IgD-negative memory B cell (primary cell): ENCODE measurements around the gene CDC42EP1. TPM values are rescaled to one million over a fixed set of nuclear protein-coding genes. Genes with fewer than 3 reads are reported as not detected.
"Not testable (repeated sequence)": the region's sequence is repeated elsewhere in the genome, so short reads cannot be mapped to it uniquely, and the experiment has no call there.

ENCODE experiments used
- H3K27ac Mint-ChIP-seq, 3 donors: one replicate each; pipeline ENCODE4 v1.8.0; 2020 to 2022; ENCODE audit warnings: mild to moderate bottlenecking in 3 of 3, mixed read lengths in 3 of 3, moderate library complexity in 1 of 3
- H3K27me3 Mint-ChIP-seq: one replicate; pipeline ENCODE4 v1.8.0; 2021; ENCODE audit warnings: mixed read lengths
- H3K36me3 Mint-ChIP-seq: one replicate; pipeline ENCODE4 v1.8.0; 2020; ENCODE audit warnings: mild to moderate bottlenecking, mixed read lengths
- H3K4me1 Mint-ChIP-seq, 3 donors: one replicate each; pipeline ENCODE4 v1.8.0; 2020 to 2022; ENCODE audit warnings: mixed read lengths in 3 of 3, mild to moderate bottlenecking in 1 of 3
- H3K4me3 Mint-ChIP-seq, 4 donors: one replicate each; pipeline ENCODE4 v1.8.0; 2020 to 2022; ENCODE audit warnings: mild to moderate bottlenecking in 4 of 4, mixed read lengths in 4 of 4, moderate library complexity in 3 of 4
- H3K9me3 Mint-ChIP-seq, 3 donors: one replicate each; pipeline ENCODE4 v1.8.0; 2020 to 2021; ENCODE audit warnings: mixed read lengths in 3 of 3, mild to moderate bottlenecking in 1 of 3
- polyA plus RNA-seq: library from polyadenylated mRNA; unstranded; fragments of 300-500 nt; fragmentation: Illumina TruSeq; gene quantifications from one replicate; pipeline ENCODE4 v1.2.3, GENCODE V29; 2021

CDC42EP1 gene
- polyA plus RNA-seq, 1 donor from 2014 or later = 0.19 TPM

DNA sequence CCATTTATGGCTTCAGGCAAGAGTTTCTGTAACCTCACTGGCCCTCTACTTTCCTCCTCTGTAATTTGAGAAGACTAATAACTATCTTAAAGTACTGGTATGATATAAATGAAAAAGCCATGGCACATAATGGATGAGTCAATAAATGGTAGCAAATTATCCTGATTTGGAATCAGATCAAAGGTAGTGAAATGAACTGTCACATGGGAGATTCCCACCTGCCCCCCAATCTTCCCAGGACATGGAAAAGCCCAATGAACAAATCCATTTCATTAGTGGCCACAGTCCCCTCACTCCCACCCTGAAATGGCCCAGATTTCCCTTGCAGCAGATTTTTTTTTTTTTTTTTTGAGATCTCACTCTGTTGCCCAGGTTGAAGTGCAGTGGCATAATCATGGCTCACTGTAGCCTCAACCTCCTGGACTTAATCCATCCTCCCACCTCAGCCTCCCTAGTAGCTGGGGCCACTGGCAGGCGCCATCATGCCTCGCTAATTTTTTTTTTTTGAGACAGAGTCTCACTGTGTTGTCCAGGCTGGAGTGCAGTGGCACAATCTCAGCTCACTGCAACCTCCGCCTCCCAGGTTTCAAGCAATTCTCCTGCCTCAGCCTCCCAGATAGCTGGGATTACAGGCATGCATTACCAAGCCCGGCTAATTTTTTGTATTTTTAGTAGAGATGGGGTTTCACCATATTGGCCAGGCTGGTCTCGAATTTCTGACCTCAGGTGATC is 42.4 kb downstream of the CDC42EP1 start:
- not testable (repeated sequence) for H3K9me3 Mint-ChIP-seq, H3K4me3 Mint-ChIP-seq, H3K36me3 Mint-ChIP-seq, H3K27ac Mint-ChIP-seq, H3K27me3 Mint-ChIP-seq
- peaks cover 4 to 10% (median 5%) of the 10 kb centered on the region in 3 donors for H3K4me1 Mint-ChIP-seq

DNA sequence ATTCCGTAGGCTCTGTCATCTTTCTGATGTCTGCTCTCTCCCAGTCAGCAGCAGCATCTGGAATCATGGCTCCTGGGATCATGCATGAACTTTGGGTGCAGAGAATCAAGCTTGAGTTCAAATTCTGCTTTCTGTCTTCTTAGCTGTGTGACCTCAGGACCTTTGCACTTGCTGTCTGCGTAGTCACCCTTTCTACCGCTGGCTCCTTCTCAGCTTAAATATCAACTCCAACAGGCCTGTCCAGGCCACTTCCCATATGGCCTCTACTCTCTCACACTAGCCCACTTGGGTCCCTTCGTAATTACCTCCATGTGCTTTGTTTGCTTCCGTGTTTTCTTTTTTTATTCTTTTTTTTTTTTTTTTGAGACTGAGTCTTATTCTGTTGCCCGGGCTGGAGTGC is 43.8 kb downstream of the CDC42EP1 start:
- H3K36me3 Mint-ChIP-seq = no peaks in the 10 kb centered on the region
- H3K9me3 Mint-ChIP-seq = no peaks in the 10 kb centered on the region
- peak overlapping the region in 1 of 4 donors; percentile 25 for H3K4me3 Mint-ChIP-seq
- no peak overlapping the region for H3K27ac Mint-ChIP-seq
- peaks cover 8 to 16% (median 11%) of the 10 kb centered on the region in 3 donors for H3K4me1 Mint-ChIP-seq
- peaks cover 7% of the 10 kb centered on the region for H3K27me3 Mint-ChIP-seq

- no peak overlapping the region for H3K27ac Mint-ChIP-seq
- peaks cover 12 to 23% (median 13%) of the 10 kb centered on the region in 3 donors for H3K4me1 Mint-ChIP-seq
- peaks cover 7% of the 10 kb centered on the region for H3K27me3 Mint-ChIP-seq
- no peaks in the 10 kb centered on the region for H3K9me3 Mint-ChIP-seq
- H3K4me3 Mint-ChIP-seq = no peak overlapping the region
- H3K36me3 Mint-ChIP-seq = no peaks in the 10 kb centered on the region
Measured at GRCh38 chr22:37604875-37605274, 44.6 kb downstream of the CDC42EP1 start.

DNA sequence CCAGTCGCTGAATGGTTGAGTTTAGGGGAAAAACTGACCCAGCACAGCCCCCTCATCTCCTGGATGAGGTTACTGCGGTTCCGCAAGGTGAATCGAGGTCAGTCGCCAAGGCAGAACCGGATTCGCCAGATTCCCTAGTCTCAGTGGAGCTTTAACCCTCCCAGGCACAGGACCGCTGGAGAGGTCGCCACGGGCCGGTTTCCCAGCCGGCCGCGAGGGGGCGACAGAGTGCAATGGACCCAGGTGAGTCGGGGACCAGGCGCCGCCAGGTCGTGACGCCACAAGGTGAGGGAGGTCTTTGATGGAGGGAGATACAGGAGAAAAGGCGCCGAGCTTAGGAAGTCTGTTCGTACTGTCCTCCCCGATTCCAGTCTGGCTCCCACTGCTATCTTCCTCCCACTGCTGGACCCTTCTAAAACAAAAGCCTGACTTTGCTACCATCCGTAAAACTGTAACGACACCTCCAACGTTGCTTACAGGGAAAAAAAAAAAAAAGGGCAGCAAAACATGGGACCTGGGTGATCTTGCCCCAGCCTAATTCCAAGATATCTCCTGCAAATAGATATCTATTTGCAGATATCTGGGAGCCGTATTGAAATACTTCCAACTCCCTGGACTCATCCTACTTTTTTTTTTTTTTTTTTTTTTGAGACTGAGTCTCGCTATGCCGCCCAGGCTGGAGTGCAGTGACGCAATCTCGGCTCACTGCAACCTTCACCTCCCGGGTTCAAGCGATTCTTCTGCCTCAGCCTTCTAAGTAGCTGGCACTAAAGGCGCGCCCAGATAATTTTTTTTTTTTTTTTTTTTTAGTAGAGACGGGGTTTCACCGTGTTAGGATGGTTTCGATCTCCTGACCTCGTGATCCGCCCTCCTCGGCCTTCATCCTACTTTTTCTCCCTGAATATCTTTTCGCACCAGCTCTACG is 47.0 kb downstream of the CDC42EP1 start:
- H3K36me3 Mint-ChIP-seq = no peaks in the 10 kb centered on the region
- no peaks in the 10 kb centered on the region for H3K9me3 Mint-ChIP-seq
- H3K4me1 Mint-ChIP-seq = peaks cover 16 to 27% (median 20%) of the 10 kb centered on the region in 3 donors
- peak overlapping the region; percentile 95 to 100 (median 99) for H3K27ac Mint-ChIP-seq
- peaks cover 2% of the 10 kb centered on the region for H3K27me3 Mint-ChIP-seq
- H3K4me3 Mint-ChIP-seq = peak overlapping the region; percentile 89 to 97 (median 94)

- Mint-ChIP-seq H3K4me1 (peaks cover 16 to 27% (median 20%) of the 10 kb centered on the region in 3 donors), H3K36me3 (no peaks in the 10 kb centered on the region), H3K27ac (peak overlapping the region; percentile 95 to 100 (median 99)), H3K9me3 (no peaks in the 10 kb centered on the region), H3K4me3 (peak overlapping the region; percentile 89 to 97 (median 94)), H3K27me3 (peaks cover 2% of the 10 kb centered on the region)
Measured at GRCh38 chr22:37607935-37608476, 47.7 kb downstream of the CDC42EP1 start.

GRCh38 chr22:37608477-37609239 is 48.4 kb downstream of the CDC42EP1 start, which contains the start of gene GGA1:
GGA1 (plus strand) TSS chr22:37608834; CDS start chr22:37608861, 27 bp downstream.
- no peaks in the 10 kb centered on the region for H3K36me3 Mint-ChIP-seq
- H3K27me3 Mint-ChIP-seq = peaks cover 2% of the 10 kb centered on the region
- H3K4me1 Mint-ChIP-seq = peaks cover 16 to 27% (median 20%) of the 10 kb centered on the region in 3 donors
- H3K4me3 Mint-ChIP-seq = peak within 1 kb of the TSS; percentile 89 to 98 (median 94)
- peak within 1 kb of the TSS; percentile 95 to 100 (median 99) for H3K27ac Mint-ChIP-seq
- H3K9me3 Mint-ChIP-seq = no peaks in the 10 kb centered on the region

GRCh38 chr22:37609240-37610152 is 49.2 kb downstream of the CDC42EP1 start:
- Mint-ChIP-seq H3K4me3 (peak overlapping the region; percentile 89 to 98 (median 93)), H3K27me3 (peaks cover 2% of the 10 kb centered on the region), H3K27ac (peak overlapping the region; percentile 95 to 97 (median 97)), H3K9me3 (no peaks in the 10 kb centered on the region), H3K4me1 (peaks cover 16 to 27% (median 20%) of the 10 kb centered on the region in 3 donors), H3K36me3 (no peaks in the 10 kb centered on the region)

DNA sequence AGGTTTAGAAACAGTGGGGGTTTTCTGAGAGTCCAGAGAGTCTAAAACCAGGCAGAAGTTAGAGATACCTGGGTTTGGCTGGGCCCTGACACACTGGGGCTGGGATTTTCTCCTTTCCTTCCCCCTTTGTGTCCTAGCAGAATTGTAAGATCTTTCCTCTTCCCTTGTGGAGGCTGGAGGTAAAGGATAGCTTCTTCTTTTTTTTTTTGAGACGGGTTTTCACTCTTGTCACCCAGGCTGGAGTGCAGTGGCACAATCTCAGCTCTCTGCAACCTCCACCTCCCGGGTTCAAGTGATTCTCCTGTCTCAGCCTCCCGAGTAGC is 49.8 kb downstream of the CDC42EP1 start:
- H3K27ac Mint-ChIP-seq = peak overlapping the region in 2 of 3 donors; percentile 95 to 97
- H3K4me1 Mint-ChIP-seq = peaks cover 16 to 27% (median 20%) of the 10 kb centered on the region in 3 donors

DNA sequence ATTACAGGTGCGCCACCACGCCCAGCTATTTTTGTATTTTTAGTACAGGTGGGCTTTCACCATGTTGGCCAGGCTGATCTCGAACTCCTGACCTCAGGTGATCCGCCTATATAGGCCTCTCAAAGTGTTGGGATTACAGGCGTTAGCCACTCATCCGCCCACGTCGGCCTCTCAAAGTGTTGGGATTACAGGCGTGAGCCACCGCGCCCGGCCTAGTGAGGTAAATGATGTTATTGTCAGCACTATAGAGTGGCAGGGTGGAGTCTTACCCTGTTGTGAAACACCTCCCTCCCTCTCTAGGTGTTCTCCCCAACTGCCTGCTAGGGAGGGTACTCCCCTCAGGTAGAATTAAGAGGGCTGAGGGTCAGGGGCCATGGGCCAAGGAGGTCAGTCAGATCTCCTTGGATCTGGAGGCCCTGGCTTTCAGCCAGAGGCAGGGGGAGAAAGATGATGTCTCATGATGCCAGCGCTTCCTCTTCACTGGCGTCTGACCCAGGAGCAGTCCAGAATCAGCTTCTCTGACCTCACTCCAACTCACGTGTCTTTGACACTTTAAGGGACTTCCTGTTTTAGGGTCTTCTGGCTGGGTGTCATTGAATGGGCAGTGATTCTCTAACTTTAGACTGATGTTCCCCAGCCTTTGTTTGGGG is 50.3 kb downstream of the CDC42EP1 start:
- no peaks in the 10 kb centered on the region for H3K36me3 Mint-ChIP-seq
- H3K4me1 Mint-ChIP-seq = peaks cover 16 to 27% (median 20%) of the 10 kb centered on the region in 3 donors
- H3K9me3 Mint-ChIP-seq = no peaks in the 10 kb centered on the region
- H3K4me3 Mint-ChIP-seq = peak overlapping the region in 3 of 4 donors; percentile 89 to 98 (median 95)
- H3K27me3 Mint-ChIP-seq = no peaks in the 10 kb centered on the region
- H3K27ac Mint-ChIP-seq = peak overlapping the region; percentile 67 to 95 (median 90)

More for the DNA sequence above, 49.8 kb downstream of the CDC42EP1 start:
- H3K27me3 Mint-ChIP-seq, H3K9me3 Mint-ChIP-seq, H3K36me3 Mint-ChIP-seq: not testable (repeated sequence)
- peak overlapping the region; percentile 89 to 98 (median 93) for H3K4me3 Mint-ChIP-seq

DNA sequence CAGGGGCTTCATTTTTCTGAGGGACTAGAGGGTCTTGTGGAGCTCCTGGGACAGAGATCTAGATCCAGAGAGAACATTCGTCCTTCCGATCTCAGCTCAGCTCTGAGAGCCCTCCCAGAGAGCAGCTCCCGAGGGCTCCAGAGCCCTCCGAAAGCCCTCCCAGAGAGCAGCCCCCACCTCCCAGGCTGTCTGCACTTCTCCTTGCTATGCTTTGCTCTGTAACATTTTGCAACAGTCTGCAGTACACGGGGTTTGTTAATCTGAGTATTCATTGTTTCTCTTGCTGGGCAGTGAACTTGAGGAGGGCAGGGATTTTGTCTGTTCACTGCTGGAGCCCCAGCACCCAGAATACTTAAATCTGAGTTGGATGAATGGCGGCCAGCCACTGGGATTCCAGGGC is 50.9 kb downstream of the CDC42EP1 start:
- no peaks in the 10 kb centered on the region for H3K27me3 Mint-ChIP-seq
- peaks cover 16 to 29% (median 22%) of the 10 kb centered on the region in 3 donors for H3K4me1 Mint-ChIP-seq
- H3K4me3 Mint-ChIP-seq = peak overlapping the region in 3 of 4 donors; percentile 67 to 89 (median 70)
- no peaks in the 10 kb centered on the region for H3K36me3 Mint-ChIP-seq
- H3K27ac Mint-ChIP-seq = peak overlapping the region; percentile 67 to 95 (median 90)
- no peaks in the 10 kb centered on the region for H3K9me3 Mint-ChIP-seq

DNA sequence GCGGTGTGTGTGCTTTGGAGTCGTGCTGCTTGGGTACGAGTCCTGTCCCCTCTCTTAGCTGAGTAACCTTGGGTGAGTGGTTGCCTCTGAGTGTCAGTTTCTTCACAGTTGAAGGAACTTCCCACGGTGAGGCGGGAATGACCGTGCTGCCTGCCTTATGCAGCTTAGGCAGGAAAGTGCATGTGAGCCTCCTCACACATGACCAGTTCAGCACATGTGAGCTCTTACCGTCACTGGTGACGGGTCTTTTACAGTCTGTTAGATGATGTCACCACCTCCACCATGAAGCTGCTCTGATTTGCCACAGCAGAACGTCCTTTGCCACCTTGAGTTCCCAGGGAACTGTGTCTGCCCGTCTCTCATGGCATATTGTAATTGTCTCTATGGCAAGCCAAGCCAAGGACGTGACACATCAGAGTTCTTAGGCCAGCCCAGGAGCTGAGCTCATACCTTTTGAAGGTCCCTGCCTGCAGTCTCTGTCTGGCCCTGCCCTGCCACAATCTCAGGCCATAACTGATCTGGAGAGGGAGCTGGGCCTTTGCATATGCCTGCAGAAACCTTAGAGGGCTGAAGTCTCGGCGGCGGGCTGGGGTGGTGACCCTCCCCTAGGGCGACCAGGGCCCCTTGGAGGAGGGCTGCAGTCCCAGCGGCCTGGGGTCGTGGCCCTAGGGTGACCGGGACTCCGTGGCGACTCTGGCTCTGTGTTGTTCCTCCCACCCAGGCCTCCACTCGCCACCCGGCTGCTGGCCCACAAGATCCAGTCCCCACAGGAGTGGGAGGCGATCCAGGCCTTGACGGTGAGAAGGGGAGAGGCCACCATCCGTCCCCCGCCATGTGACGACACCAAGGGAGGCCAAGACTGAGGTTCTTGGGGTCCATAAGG is 56.2 kb downstream of the CDC42EP1 start:
- peak overlapping the region in 1 of 3 donors; percentile 92 for H3K27ac Mint-ChIP-seq
- H3K4me1 Mint-ChIP-seq = peaks cover 14 to 18% (median 16%) of the 10 kb centered on the region in 3 donors

DNA sequence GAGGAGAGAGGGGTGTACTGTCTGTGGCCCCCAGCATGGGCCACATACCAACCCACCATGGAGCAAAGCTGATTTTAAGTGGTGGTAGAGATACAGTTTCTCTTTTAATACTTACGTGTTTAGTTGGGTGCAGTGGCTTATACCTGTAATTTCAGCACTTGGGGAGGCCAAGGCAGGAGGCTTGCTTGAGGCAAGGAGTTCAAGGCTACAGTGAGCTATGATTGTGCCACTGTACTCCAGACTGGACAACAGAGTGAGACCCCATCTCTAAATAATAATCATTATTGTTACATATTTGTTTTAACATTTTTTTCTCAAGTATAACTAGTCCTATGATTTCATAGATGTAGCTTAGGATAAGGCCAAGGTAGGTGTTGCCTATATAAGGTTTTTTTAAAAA is 57.2 kb downstream of the CDC42EP1 start:
- peaks cover 14 to 18% (median 16%) of the 10 kb centered on the region in 3 donors for H3K4me1 Mint-ChIP-seq
- peaks cover 8% of the 10 kb centered on the region for H3K36me3 Mint-ChIP-seq
- H3K9me3 Mint-ChIP-seq = no peaks in the 10 kb centered on the region
- no peaks in the 10 kb centered on the region for H3K27me3 Mint-ChIP-seq
- peak overlapping the region in 2 of 4 donors; percentile 63 to 71 for H3K4me3 Mint-ChIP-seq
- peak overlapping the region in 1 of 3 donors; percentile 96 for H3K27ac Mint-ChIP-seq

More for the DNA sequence above, 56.2 kb downstream of the CDC42EP1 start:
- peaks cover 8% of the 10 kb centered on the region for H3K36me3 Mint-ChIP-seq
- no peaks in the 10 kb centered on the region for H3K9me3 Mint-ChIP-seq
- H3K4me3 Mint-ChIP-seq = peak overlapping the region in 1 of 4 donors; percentile 71
- no peaks in the 10 kb centered on the region for H3K27me3 Mint-ChIP-seq
